ENCODE measurements around the gene NEK2.
"Not testable (repeated sequence)": the region's sequence is repeated elsewhere in the genome, so short reads cannot be mapped to it uniquely, and the experiment has no call there.

The NEK2 gene

DNA sequence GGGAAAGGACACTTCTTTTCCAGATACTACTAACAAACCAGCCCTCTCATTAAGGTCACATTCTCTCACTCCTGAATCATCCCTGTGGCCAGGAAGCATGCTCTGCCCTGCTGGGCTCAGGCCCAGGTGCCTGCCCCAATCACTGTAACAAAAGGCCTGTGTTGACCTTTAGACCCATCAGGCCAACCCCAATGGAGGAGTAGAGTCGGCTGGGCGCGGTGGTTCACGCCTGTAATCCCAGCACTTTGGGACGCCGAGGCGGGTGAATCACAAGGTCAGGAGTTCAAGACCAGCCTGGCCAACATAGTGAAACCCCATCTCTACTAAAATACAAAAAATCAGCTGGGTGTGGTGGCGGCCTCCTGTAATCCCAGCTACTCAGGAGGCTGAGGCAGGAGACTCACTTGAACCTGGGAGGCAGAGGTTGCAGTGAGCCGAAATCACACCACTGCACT, 38.8 kb downstream of the NEK2 start:
- not testable (repeated sequence) for H3K9me3 ChIP-seq (ENCODE audit: control insufficient read depth, low read depth, low read length); H3K4me1 ChIP-seq (ENCODE audit: control insufficient read depth, low read depth, low read length); H3K4me3 ChIP-seq (ENCODE audit: low read length); H3K27ac ChIP-seq (ENCODE audit: low read length); H3K9ac ChIP-seq (ENCODE audit: low read length); H3K27me3 ChIP-seq (ENCODE audit: control insufficient read depth, insufficient read depth, low read length); H3K36me3 ChIP-seq (ENCODE audit: control insufficient read depth, low read depth, low read length)

DNA sequence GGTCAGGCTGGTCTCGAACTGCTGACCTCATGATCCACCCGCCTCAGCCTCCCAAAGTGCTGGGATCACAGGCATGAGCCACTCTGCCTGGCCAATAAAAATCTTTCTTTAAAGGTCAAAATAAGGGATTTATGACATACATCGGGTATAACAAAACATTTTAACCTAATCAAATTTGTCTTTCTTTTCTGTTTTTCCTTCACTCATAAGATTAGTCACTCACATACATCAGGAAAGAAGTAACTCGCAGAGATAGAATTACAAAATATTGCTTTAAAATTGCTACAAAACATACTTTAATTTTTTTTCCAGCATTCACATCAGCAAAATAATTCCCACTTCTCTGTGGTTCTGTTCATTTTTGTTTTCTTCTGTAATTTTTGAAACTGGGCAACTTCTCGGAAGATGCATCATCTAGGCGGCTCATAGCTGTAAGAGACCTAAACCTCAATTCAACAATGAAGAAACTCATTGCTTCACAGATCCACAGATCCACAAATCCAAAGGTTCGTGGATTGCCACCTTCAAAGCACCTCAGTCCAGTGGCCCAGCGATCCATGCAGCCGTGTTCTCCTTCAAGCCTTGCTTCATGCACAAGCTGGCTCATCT, 39.7 kb downstream of the NEK2 start:
- Histone ChIP-seq H3K36me3 (ENCODE audit: control insufficient read depth, low read depth, low read length) (no peaks in the 10 kb centered on the region), H3K27ac (ENCODE audit: low read length) (no peak overlapping the region)

DNA sequence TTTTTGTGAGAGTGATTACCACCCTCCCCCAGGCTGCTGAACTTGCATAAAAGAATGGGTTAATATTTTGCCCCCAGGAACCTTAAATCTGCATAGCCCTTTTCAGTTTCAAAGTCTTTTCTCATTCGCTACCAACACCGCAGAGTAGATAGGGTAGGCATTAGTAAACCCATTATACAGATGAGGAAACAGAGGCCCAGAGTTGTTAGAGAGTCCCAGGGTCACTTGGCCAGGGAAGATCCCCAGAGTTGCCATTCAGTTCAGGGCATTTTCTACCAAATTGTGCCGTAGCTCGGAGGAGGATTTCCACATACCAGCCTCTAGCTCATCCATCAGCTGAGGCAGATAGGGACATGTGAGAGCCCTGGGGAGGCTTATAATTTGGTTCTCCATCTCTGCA, 40.5 kb downstream of the NEK2 start:
- no peaks in the 10 kb centered on the region for H3K36me3 ChIP-seq (ENCODE audit: control insufficient read depth, low read depth, low read length)
- no peak overlapping the region for H3K4me3 ChIP-seq (ENCODE audit: low read length)
- H3K9ac ChIP-seq (ENCODE audit: low read length), result no peak overlapping the region
- H3K27me3 ChIP-seq (ENCODE audit: control insufficient read depth, insufficient read depth, low read length), result no peaks in the 10 kb centered on the region
- no peak overlapping the region for H3K27ac ChIP-seq (ENCODE audit: low read length)
- no peaks in the 10 kb centered on the region for H3K4me1 ChIP-seq (ENCODE audit: control insufficient read depth, low read depth, low read length)
- H3K9me3 ChIP-seq (ENCODE audit: control insufficient read depth, low read depth, low read length), result no peaks in the 10 kb centered on the region

More for the DNA sequence above, 39.7 kb downstream of the NEK2 start:
- Histone ChIP-seq H3K9me3 (ENCODE audit: control insufficient read depth, low read depth, low read length) (no peaks in the 10 kb centered on the region), H3K27me3 (ENCODE audit: control insufficient read depth, insufficient read depth, low read length) (no peaks in the 10 kb centered on the region), H3K9ac (ENCODE audit: low read length) (no peak overlapping the region), H3K4me1 (ENCODE audit: control insufficient read depth, low read depth, low read length) (no peaks in the 10 kb centered on the region), H3K4me3 (ENCODE audit: low read length) (no peak overlapping the region)

DNA sequence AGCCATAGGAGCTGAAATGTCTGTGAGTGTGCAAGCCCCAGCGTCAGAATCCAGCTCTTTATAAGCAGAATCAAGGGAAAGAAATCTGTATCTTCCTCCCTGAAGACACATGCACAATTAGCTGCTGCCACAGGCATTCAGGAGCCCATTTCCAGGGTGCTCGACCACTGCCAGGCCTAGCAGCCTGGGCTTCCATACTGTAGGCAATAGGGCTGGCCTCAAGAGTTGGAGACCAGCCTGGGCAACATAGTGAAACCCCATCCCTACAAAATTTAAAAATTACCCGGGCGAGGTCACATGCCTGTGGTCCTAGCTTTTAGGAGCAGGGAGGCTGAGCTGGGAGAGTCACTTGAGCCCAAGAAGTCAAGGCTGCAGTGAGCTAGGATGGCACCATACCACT, 41.0 kb downstream of the NEK2 start:
- no peaks in the 10 kb centered on the region for H3K4me1 ChIP-seq (ENCODE audit: control insufficient read depth, low read depth, low read length)
- H3K27ac ChIP-seq (ENCODE audit: low read length), result no peak overlapping the region
- H3K4me3 ChIP-seq (ENCODE audit: low read length), result no peak overlapping the region
- H3K36me3 ChIP-seq (ENCODE audit: control insufficient read depth, low read depth, low read length), result no peaks in the 10 kb centered on the region
- H3K9me3 ChIP-seq (ENCODE audit: control insufficient read depth, low read depth, low read length), result no peaks in the 10 kb centered on the region
- H3K9ac ChIP-seq (ENCODE audit: low read length), result no peak overlapping the region
- H3K27me3 ChIP-seq (ENCODE audit: control insufficient read depth, insufficient read depth, low read length), result no peaks in the 10 kb centered on the region

DNA sequence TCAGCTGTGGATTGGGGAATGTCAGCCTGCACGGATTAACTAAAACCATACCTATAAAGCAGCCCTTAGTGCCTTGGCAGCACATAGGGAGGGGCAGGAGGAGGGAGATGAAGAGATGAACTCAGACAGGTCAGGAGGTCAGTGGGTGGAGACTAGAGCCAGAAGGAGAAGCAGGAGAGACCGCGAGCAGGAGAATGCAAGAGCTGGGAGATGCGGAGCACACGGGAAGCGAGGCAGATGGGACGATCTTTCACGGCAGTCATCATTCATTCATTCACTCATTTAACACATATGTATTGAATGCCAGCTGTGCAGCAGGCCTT, 41.9 kb downstream of the NEK2 start:
- H3K27me3 ChIP-seq (ENCODE audit: control insufficient read depth, insufficient read depth, low read length), result no peaks in the 10 kb centered on the region
- H3K4me1 ChIP-seq (ENCODE audit: control insufficient read depth, low read depth, low read length), result no peaks in the 10 kb centered on the region
- no peaks in the 10 kb centered on the region for H3K36me3 ChIP-seq (ENCODE audit: control insufficient read depth, low read depth, low read length)
- no peaks in the 10 kb centered on the region for H3K9me3 ChIP-seq (ENCODE audit: control insufficient read depth, low read depth, low read length)
- no peak overlapping the region for H3K4me3 ChIP-seq (ENCODE audit: low read length)
- H3K27ac ChIP-seq (ENCODE audit: low read length), result no peak overlapping the region
- H3K9ac ChIP-seq (ENCODE audit: low read length), result no peak overlapping the region

DNA sequence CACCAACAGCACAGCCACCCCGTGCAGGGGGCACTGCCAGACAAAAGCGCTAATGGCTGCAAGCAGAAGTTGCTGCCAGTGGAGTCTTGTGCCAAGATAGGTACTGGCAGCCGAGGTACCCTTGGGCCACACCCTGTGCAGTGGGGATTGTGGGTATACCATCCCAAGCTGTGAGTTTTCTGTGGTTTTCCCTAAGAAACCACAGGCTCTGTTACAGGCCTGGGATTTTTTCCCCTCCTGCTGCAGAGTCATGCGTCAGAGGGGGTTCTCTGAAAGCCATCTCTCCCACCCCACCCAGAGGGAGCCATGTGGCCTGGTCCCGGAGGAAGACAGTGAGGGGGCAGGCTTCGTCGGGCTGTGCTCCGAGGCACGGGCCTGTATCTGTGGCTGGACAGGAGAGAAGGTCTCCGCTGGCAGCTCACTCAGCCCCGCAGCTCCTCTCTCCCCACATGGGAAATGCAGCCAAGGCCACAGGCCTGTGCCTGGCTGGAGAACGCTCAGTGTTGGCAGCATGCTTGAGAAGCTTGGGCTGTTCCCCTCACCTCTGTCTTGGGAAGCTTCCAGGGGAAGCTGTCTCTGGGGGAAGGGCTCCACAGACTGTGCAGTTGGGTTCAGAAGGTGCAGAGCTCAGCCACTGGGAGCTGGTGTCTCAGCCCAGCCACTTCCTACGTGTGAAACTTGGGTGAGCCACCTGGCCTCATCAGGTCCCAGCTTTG, 42.5 kb downstream of the NEK2 start:
- Histone ChIP-seq H3K9me3 (ENCODE audit: control insufficient read depth, low read depth, low read length) (no peaks in the 10 kb centered on the region), H3K9ac (ENCODE audit: low read length) (no peak overlapping the region), H3K36me3 (ENCODE audit: control insufficient read depth, low read depth, low read length) (no peaks in the 10 kb centered on the region), H3K27ac (ENCODE audit: low read length) (no peak overlapping the region), H3K4me3 (ENCODE audit: low read length) (no peak overlapping the region), H3K4me1 (ENCODE audit: control insufficient read depth, low read depth, low read length) (no peaks in the 10 kb centered on the region), H3K27me3 (ENCODE audit: control insufficient read depth, insufficient read depth, low read length) (no peaks in the 10 kb centered on the region)

DNA sequence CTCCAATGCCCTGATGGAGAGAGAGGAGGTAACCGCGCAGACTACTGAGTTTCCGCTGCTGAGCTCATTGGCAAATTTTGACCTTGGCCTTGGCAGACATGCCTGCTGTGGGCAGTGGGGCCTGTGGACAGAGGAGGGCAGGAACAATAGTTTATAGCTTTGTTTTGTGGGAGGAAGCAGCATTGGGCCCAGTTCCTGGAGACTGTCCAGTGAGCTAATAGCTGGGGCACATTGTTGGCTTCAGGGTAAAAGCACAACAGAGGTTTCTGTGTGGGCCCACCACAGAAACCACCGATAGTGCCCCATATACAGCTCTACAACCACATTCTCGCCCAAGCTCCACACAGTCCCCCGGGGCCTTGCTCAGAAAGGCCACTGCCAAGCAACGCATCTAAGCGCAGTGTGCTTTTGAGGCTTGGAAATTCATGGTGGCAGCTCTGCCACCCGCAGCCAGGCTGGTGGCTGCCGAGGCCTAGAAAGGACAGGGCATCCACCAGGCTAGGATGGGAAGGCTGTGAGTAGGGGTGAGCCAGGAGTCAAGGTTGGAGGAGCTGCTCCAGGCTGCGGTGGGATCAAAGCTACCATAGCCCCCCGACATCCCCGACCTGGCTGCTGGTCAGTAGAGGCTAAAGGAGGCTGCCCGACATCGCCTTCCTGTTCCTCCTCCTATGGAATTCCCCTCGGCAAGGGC, 43.2 kb downstream of the NEK2 start:
- Histone ChIP-seq H3K36me3 (ENCODE audit: control insufficient read depth, low read depth, low read length) (no peaks in the 10 kb centered on the region), H3K27me3 (ENCODE audit: control insufficient read depth, insufficient read depth, low read length) (no peaks in the 10 kb centered on the region), H3K4me1 (ENCODE audit: control insufficient read depth, low read depth, low read length) (no peaks in the 10 kb centered on the region), H3K9ac (ENCODE audit: low read length) (no peak overlapping the region), H3K9me3 (ENCODE audit: control insufficient read depth, low read depth, low read length) (no peaks in the 10 kb centered on the region), H3K27ac (ENCODE audit: low read length) (no peak overlapping the region), H3K4me3 (ENCODE audit: low read length) (no peak overlapping the region)

DNA sequence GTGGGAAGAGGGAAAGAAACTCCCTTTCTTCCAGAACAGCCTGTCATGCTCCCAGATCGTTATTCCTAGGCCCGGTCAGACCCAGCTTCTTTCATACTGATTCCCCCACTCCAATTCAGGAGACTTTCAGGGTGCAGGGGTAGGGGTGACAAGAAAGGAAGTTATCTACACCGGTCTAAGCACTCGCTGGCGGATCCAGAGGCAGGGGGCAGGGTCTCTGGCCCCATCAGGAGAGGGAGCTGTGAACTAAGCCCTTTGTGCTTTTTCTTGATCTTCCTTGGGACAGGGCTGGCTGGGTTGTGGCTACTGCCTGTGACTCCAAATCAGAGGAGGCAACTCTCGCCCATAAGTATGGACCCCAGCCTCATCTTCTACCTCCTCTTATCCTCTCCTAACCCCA, 44.3 kb downstream of the NEK2 start:
- Histone ChIP-seq H3K4me1 (ENCODE audit: control insufficient read depth, low read depth, low read length) (no peaks in the 10 kb centered on the region), H3K9me3 (ENCODE audit: control insufficient read depth, low read depth, low read length) (no peaks in the 10 kb centered on the region)

DNA sequence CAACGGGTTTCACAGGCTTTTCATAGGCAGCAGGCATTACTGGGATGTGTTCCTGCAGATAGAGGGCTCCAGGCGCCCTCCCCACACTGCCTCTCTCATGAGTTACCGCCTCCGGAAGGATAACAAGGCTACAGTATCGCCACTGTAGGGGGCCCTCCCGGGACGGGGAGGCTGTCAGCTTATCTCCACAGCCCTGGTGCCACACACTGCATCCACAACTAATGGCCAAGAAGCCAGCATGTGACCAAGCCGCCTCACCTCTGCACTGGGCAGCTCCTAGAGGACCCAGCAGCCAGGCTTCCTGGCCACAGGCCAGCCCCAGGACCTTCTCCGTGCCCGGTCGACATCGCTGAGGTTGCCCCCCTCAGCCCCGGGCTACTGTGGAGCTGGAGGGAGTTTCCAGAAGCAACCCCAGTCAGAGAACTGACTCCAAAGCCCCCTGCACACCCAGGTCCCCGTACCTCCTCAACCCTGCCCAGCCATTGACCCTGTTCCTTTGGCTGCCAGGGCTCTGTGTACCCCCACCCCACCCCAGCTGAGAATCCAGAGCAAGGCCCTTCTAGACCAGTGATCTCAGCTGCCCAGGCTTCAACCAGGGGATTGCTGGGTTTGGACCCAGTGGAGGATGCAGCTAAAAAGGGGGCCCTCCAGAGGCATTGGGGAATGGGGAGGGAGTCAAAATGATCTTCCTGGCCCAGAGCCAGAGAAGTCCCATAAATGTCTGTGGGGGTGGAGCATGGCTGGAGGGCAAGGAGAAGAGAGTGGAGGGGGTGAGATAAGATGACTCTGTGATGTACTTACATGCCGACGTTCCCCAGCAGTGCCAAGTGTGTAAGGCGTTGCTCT, 45.0 kb downstream of the NEK2 start:
- H3K27ac ChIP-seq (ENCODE audit: low read length), result no peak overlapping the region
- H3K9me3 ChIP-seq (ENCODE audit: control insufficient read depth, low read depth, low read length), result no peaks in the 10 kb centered on the region
- H3K4me1 ChIP-seq (ENCODE audit: control insufficient read depth, low read depth, low read length), result no peaks in the 10 kb centered on the region
- H3K36me3 ChIP-seq (ENCODE audit: control insufficient read depth, low read depth, low read length), result no peaks in the 10 kb centered on the region
- H3K4me3 ChIP-seq (ENCODE audit: low read length), result no peak overlapping the region
- H3K27me3 ChIP-seq (ENCODE audit: control insufficient read depth, insufficient read depth, low read length), result no peaks in the 10 kb centered on the region
- no peak overlapping the region for H3K9ac ChIP-seq (ENCODE audit: low read length)

More for the DNA sequence above, 44.3 kb downstream of the NEK2 start:
- H3K36me3 ChIP-seq (ENCODE audit: control insufficient read depth, low read depth, low read length), result no peaks in the 10 kb centered on the region
- H3K27me3 ChIP-seq (ENCODE audit: control insufficient read depth, insufficient read depth, low read length), result no peaks in the 10 kb centered on the region
- H3K9ac ChIP-seq (ENCODE audit: low read length), result no peak overlapping the region
- H3K4me3 ChIP-seq (ENCODE audit: low read length), result no peak overlapping the region
- H3K27ac ChIP-seq (ENCODE audit: low read length), result no peak overlapping the region

DNA sequence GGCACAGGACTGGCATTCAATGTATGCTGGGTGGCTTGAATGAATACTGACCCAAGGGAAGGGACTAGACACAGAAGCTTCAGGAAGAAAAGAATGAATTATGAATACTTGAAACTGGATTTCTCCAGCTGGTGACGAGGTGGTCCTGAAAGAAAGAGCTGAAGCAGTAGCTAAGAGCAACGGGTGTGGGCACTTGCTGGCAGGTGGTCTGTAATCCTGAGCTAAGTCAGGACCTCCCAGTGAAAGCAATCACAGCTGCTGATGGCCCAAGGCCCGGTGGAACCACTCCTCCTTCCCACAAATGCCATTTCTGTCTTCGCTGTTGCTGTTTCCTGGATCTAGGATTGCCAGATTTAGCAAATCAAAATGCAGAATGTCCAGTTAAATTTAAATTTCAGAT, 47.0 kb downstream of the NEK2 start:
- H3K27ac ChIP-seq (ENCODE audit: low read length), result no peak overlapping the region
- H3K27me3 ChIP-seq (ENCODE audit: control insufficient read depth, insufficient read depth, low read length), result no peaks in the 10 kb centered on the region
- no peak overlapping the region for H3K4me3 ChIP-seq (ENCODE audit: low read length)
- H3K36me3 ChIP-seq (ENCODE audit: control insufficient read depth, low read depth, low read length), result no peaks in the 10 kb centered on the region
- H3K4me1 ChIP-seq (ENCODE audit: control insufficient read depth, low read depth, low read length), result no peaks in the 10 kb centered on the region
- no peaks in the 10 kb centered on the region for H3K9me3 ChIP-seq (ENCODE audit: control insufficient read depth, low read depth, low read length)
- no peak overlapping the region for H3K9ac ChIP-seq (ENCODE audit: low read length)

DNA sequence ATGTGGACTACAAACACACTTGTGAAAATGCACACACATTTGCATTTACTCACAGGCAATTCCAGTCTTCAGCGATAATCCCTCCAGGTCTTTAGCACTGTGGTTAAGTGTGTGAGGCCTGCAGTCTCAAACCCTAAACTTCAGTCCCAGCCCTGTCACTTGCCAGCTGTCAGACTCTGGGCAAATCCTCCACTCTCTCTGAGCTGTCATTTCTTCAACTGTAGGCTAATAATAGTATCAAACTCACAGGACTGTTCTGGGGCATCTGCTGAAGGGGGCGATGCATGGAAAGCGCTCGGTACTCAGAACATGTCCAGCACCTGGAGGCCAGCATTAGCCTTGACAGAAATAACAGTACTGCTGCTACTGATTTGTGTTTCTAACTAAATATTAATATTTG, 48.2 kb downstream of the NEK2 start:
- no peak overlapping the region for H3K4me3 ChIP-seq (ENCODE audit: low read length)
- no peak overlapping the region for H3K27ac ChIP-seq (ENCODE audit: low read length)
- H3K27me3 ChIP-seq (ENCODE audit: control insufficient read depth, insufficient read depth, low read length), result no peaks in the 10 kb centered on the region
- no peaks in the 10 kb centered on the region for H3K9me3 ChIP-seq (ENCODE audit: control insufficient read depth, low read depth, low read length)
- H3K36me3 ChIP-seq (ENCODE audit: control insufficient read depth, low read depth, low read length), result no peaks in the 10 kb centered on the region
- H3K4me1 ChIP-seq (ENCODE audit: control insufficient read depth, low read depth, low read length), result no peaks in the 10 kb centered on the region
- H3K9ac ChIP-seq (ENCODE audit: low read length), result no peak overlapping the region
